ENCODE measurements around the gene SLC25A21. TPM values are rescaled to one million over a fixed set of nuclear protein-coding genes. Genes with fewer than 3 reads are reported as not detected.

Gene SLC25A21
- total and polyA plus RNA-seq, 7 donors = 0.13 to 1.5 (median 1.1) TPM; not detected in 2

DNA sequence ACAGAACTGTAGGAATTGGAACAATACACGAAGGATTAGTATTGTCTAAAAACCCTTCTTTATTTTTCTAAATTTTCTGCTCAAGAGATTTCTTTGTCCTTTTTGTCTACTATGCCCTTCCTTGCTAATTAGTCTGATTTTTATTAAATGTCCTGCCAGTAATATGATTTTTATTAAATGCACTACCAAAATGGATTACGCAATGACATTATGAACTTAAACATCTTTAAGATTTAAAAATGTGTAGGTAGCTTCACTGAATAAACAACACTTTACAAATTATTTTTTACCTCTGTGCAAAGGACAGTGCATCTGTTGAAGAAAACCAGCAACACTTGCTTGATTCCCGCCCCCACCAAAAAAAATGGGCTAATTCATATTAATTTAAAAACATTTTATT lies 519.0 kb downstream of the SLC25A21 start:
- DNase-seq = no peak
- intact Hi-C loops (cut with DNase I) = no loop called here
- WGBS, 2 donors = 36 to 68% methylated on average over 3 of the region's 3 CpGs
- TF ChIP-seq POLR2AphosphoS5 (IDR thresholded peaks at IDR 0.05) = no peak
- TF ChIP-seq EP300 (IDR thresholded peaks at IDR 0.05) = no peak
- no peak for TF ChIP-seq POLR2A (IDR thresholded peaks at IDR 0.05)
- TF ChIP-seq, protein P1, sequence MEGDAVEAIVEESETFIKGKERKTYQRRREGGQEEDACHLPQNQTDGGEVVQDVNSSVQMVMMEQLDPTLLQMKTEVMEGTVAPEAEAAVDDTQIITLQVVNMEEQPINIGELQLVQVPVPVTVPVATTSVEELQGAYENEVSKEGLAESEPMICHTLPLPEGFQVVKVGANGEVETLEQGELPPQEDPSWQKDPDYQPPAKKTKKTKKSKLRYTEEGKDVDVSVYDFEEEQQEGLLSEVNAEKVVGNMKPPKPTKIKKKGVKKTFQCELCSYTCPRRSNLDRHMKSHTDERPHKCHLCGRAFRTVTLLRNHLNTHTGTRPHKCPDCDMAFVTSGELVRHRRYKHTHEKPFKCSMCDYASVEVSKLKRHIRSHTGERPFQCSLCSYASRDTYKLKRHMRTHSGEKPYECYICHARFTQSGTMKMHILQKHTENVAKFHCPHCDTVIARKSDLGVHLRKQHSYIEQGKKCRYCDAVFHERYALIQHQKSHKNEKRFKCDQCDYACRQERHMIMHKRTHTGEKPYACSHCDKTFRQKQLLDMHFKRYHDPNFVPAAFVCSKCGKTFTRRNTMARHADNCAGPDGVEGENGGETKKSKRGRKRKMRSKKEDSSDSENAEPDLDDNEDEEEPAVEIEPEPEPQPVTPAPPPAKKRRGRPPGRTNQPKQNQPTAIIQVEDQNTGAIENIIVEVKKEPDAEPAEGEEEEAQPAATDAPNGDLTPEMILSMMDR (IDR thresholded peaks at IDR 0.05) = no peak
- Histone ChIP-seq H3K27me3 (peaks cover 74 to 100% (median 94%) of the 10 kb centered on the region in 3 donors), H3K9me3 (no peaks in the 10 kb centered on the region), H3K27ac (no peak overlapping the region), H3K4me1 (peaks cover 0 to 30% (median 29%) of the 10 kb centered on the region in 4 donors), H3K36me3 (no peaks in the 10 kb centered on the region), H3K4me3 (no peak overlapping the region)

GRCh38 chr14:36652542-36653201 lies 519.7 kb downstream of the SLC25A21 start:
- DNase-seq = no peak
- H3K4me1 ChIP-seq = peaks cover 0 to 32% (median 29%) of the 10 kb centered on the region in 4 donors
- no peaks in the 10 kb centered on the region for H3K36me3 ChIP-seq
- intact Hi-C loops (cut with DNase I) = no loop called here
- no peaks in the 10 kb centered on the region for H3K9me3 ChIP-seq
- no peak overlapping the region for H3K4me3 ChIP-seq
- peaks cover 73 to 100% (median 94%) of the 10 kb centered on the region in 3 donors for H3K27me3 ChIP-seq
- TF ChIP-seq EP300 (IDR thresholded peaks at IDR 0.05) = no peak
- TF ChIP-seq POLR2AphosphoS5 (IDR thresholded peaks at IDR 0.05) = no peak
- TF ChIP-seq, protein P1 (IDR thresholded peaks at IDR 0.05) = no peak
- H3K27ac ChIP-seq = no peak overlapping the region

GRCh38 chr14:36649872-36650650 lies 522.3 kb downstream of the SLC25A21 start:
- Histone ChIP-seq H3K27me3 (peaks cover 53 to 99% (median 81%) of the 10 kb centered on the region in 3 donors), H3K9me3 (no peaks in the 10 kb centered on the region), H3K4me1 (peaks cover 0 to 21% (median 17%) of the 10 kb centered on the region in 4 donors), H3K27ac (no peak overlapping the region), H3K36me3 (no peaks in the 10 kb centered on the region), H3K4me3 (no peak overlapping the region)
- intact Hi-C loops (cut with DNase I) = no loop called here
- no peak for DNase-seq
- WGBS, 2 donors = 31 to 52% methylated on average over 4 of the region's 4 CpGs
- TF ChIP-seq POLR2AphosphoS5 (IDR thresholded peaks at IDR 0.05) = no peak
- TF ChIP-seq EP300 (IDR thresholded peaks at IDR 0.05) = no peak
- TF ChIP-seq, protein P1 (IDR thresholded peaks at IDR 0.05) = no peak
- TF ChIP-seq POLR2A (IDR thresholded peaks at IDR 0.05) = no peak

GRCh38 chr14:36647824-36648753 lies 524.3 kb downstream of the SLC25A21 start:
- no peaks in the 10 kb centered on the region for H3K36me3 ChIP-seq
- intact Hi-C loops (cut with DNase I) = loop anchor here (1.0 kb wide), 1 partner anchor 294 kb away; no protein-coding TSS in a partner anchor
- H3K27me3 ChIP-seq = peaks cover 36 to 87% (median 61%) of the 10 kb centered on the region in 3 donors
- H3K4me1 ChIP-seq = peaks cover 0 to 21% (median 17%) of the 10 kb centered on the region in 4 donors
- H3K27ac ChIP-seq = no peak overlapping the region
- peak overlapping the region; percentile 6 to 42 (median 32) for H3K4me3 ChIP-seq
- no peak for DNase-seq
- TF ChIP-seq, protein P1 (IDR thresholded peaks at IDR 0.05) = peak in 3 of 4 experiments; percentile 8 to 35 (median 26)
- TF ChIP-seq POLR2AphosphoS5 (IDR thresholded peaks at IDR 0.05) = no peak
- no peaks in the 10 kb centered on the region for H3K9me3 ChIP-seq
- 3 to 4% methylated on average over 62 of the region's 62 CpGs for WGBS, 2 donors
